ENCODE data around the gene NKX2-4. TPM values are rescaled to one million over a fixed set of nuclear protein-coding genes. Genes with fewer than 3 reads are reported as not detected.

Gene NKX2-4
- total RNA-seq, 4 donors from 2014 or later, result not detected

DNA sequence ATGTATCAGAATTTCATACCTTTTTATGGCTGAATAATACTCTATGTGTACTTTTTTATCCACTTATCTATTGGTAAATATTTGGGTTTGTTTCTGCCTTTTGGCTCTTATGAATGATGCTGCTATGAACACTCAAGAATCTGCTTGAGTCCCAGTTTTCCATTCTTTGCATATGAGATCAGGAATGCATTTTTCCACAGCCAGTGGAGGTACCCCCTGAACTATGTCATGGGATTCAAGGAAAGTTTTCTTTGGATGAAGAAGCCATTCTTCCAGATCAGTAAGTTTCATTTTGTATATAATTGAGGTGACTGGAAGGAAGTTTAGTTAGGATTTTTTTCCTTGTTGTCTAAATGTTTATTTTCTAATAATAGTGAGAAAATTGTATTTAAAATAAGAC is 40.9 kb downstream of the NKX2-4 start:
- Histone ChIP-seq H3K27ac (no peak overlapping the region), H3K4me1 (no peaks in the 10 kb centered on the region), H3K36me3 (peaks cover 56% of the 10 kb centered on the region), H3K4me3 (no peak overlapping the region), H3K27me3 (no peaks in the 10 kb centered on the region), H3K9me3 (no peaks in the 10 kb centered on the region)
- DNase-seq (ENCODE audit: low spot score in 2 of 2), result no peak
- TF ChIP-seq, protein P1, sequence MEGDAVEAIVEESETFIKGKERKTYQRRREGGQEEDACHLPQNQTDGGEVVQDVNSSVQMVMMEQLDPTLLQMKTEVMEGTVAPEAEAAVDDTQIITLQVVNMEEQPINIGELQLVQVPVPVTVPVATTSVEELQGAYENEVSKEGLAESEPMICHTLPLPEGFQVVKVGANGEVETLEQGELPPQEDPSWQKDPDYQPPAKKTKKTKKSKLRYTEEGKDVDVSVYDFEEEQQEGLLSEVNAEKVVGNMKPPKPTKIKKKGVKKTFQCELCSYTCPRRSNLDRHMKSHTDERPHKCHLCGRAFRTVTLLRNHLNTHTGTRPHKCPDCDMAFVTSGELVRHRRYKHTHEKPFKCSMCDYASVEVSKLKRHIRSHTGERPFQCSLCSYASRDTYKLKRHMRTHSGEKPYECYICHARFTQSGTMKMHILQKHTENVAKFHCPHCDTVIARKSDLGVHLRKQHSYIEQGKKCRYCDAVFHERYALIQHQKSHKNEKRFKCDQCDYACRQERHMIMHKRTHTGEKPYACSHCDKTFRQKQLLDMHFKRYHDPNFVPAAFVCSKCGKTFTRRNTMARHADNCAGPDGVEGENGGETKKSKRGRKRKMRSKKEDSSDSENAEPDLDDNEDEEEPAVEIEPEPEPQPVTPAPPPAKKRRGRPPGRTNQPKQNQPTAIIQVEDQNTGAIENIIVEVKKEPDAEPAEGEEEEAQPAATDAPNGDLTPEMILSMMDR (IDR thresholded peaks at IDR 0.05), result no peak
- TF ChIP-seq POLR2AphosphoS5 (IDR thresholded peaks at IDR 0.05), result no peak
- no peak for TF ChIP-seq POLR2A (IDR thresholded peaks at IDR 0.05)
- TF ChIP-seq EP300 (IDR thresholded peaks at IDR 0.05), result no peak

DNA sequence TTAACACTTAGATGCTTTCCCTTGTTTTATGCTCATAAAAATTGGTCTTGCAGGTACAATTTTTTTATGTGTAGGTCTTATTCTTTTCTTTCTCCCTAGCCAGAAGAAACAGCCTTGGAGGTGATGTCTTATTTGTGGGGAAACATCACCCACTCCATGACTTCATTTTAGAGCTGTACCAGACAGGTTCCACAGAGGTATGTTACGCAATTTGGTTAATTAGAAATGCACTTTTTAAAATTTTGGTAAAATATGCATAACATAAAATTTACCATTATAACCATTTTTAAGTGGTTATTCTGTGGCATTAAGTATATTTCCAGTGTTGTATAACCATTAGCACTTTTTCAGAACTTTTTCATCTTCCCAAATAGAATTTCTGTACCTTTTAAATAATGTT is 41.3 kb downstream of the NKX2-4 start:
- H3K27ac ChIP-seq, result no peak overlapping the region
- no peaks in the 10 kb centered on the region for H3K9me3 ChIP-seq
- H3K4me3 ChIP-seq, result no peak overlapping the region
- H3K36me3 ChIP-seq, result peaks cover 54% of the 10 kb centered on the region
- H3K4me1 ChIP-seq, result no peaks in the 10 kb centered on the region
- WGBS, result 98% methylated on average over 1 of the region's 1 CpG
- TF ChIP-seq POLR2A (IDR thresholded peaks at IDR 0.05), result no peak
- TF ChIP-seq, protein P1 (IDR thresholded peaks at IDR 0.05), result no peak
- TF ChIP-seq EP300 (IDR thresholded peaks at IDR 0.05), result no peak
- no peak for TF ChIP-seq POLR2AphosphoS5 (IDR thresholded peaks at IDR 0.05)
- no peak for DNase-seq (ENCODE audit: low spot score in 2 of 2)
- no peaks in the 10 kb centered on the region for H3K27me3 ChIP-seq

DNA sequence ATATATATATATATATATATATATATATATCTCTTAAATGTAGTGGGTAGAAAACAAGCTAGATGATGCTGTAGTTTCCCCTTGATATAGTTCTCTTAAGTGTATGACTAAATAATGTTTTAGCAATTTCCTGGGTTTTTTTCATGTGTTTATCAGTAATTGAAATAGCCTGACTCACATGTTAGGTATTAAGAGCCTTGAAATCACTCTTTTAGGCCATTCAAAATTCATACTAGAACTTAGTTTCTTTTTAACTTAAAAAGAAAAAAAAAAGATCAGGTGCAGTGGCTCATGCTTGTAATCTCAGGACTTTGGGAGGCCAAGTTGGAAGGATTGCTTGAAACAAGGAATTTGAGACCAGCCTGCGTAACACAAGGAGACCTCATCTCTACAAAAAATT is 44.1 kb downstream of the NKX2-4 start:
- 100% methylated on average over 1 of the region's 1 CpG for WGBS
- no peak for DNase-seq (ENCODE audit: low spot score in 2 of 2)
- H3K36me3 ChIP-seq, result peaks cover 56% of the 10 kb centered on the region
- H3K9me3 ChIP-seq, result no peaks in the 10 kb centered on the region
- H3K27ac ChIP-seq, result no peak overlapping the region
- H3K27me3 ChIP-seq, result no peaks in the 10 kb centered on the region
- no peak overlapping the region for H3K4me3 ChIP-seq
- no peaks in the 10 kb centered on the region for H3K4me1 ChIP-seq
- TF ChIP-seq POLR2A (IDR thresholded peaks at IDR 0.05) (no peak), EP300 (IDR thresholded peaks at IDR 0.05) (no peak), POLR2AphosphoS5 (IDR thresholded peaks at IDR 0.05) (no peak)
- TF ChIP-seq, protein P1 (IDR thresholded peaks at IDR 0.05), result no peak

DNA sequence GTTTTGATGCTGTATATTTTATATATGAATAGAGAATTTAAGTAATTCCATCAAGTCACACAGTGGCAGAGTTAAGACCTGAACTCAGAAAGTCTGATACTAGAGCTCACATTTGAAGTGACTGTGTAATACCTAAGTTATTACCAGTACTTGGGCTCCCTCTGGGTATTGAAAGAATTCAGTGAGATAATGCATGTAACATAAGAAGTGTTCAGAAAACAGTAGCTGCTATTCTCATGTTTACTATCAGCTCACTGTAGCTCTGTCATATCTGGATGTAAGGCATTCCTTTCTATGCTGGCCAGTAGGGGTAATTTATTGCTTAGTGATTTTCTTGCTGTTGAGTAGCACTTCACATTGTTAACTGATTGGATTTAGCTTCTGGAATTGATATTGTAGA is 44.6 kb downstream of the NKX2-4 start:
- peaks cover 57% of the 10 kb centered on the region for H3K36me3 ChIP-seq
- H3K27me3 ChIP-seq, result no peaks in the 10 kb centered on the region
- no peak for DNase-seq (ENCODE audit: low spot score in 2 of 2)
- no peaks in the 10 kb centered on the region for H3K4me1 ChIP-seq
- no peak for TF ChIP-seq POLR2AphosphoS5 (IDR thresholded peaks at IDR 0.05)
- TF ChIP-seq POLR2A (IDR thresholded peaks at IDR 0.05), result no peak
- TF ChIP-seq EP300 (IDR thresholded peaks at IDR 0.05), result no peak
- TF ChIP-seq, protein P1 (IDR thresholded peaks at IDR 0.05), result no peak
- no peak overlapping the region for H3K4me3 ChIP-seq
- no peaks in the 10 kb centered on the region for H3K9me3 ChIP-seq
- no peak overlapping the region for H3K27ac ChIP-seq

Other genes with a start within 250 kb of the NKX2-4 start
- 10 to 100 TPM; 41.3 to 51.0 (median 46.4) TPM for gene XRN2, start 94.2 kb downstream of the NKX2-4 start, total RNA-seq
- gene NKX2-2, start 116.5 kb upstream of the NKX2-4 start, total RNA-seq, result not detected